GM21619 (cell line): ENCODE measurements around the gene OSGIN1.
"Not testable (repeated sequence)": the region's sequence is repeated elsewhere in the genome, so short reads cannot be mapped to it uniquely, and the experiment has no call there.

Source experiments
- ATAC-seq: cut with Tn5 transposase; IDR thresholded peaks from one replicate; pipeline ENCODE4 v1.9.1; 2021; ENCODE audit not compliant: unreplicated experiment

The OSGIN1 gene

GRCh38 chr16:83940630-83941378 lies 12.2 kb upstream of the OSGIN1 start:
- no peak for ATAC-seq

DNA sequence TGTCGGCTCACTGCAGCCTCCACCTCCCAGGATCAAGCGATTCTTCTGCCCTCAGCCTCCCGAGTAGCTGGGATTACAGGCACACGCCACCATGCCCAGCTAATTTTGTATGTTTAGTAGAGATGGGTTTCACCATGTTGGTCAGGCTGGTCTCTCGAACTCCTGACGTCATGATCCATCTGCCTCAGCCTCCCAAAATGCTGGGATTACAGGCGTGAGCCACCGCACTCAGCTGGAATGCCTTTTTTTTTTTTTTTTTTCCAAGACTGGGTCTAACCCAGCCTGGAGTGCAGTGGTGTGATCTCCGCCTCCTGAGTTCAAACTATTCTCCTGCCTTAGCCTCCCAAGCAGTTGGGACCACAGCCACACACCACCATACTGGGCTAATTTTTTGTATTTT lies 11.5 kb upstream of the OSGIN1 start:
- ATAC-seq = not testable (repeated sequence)

DNA sequence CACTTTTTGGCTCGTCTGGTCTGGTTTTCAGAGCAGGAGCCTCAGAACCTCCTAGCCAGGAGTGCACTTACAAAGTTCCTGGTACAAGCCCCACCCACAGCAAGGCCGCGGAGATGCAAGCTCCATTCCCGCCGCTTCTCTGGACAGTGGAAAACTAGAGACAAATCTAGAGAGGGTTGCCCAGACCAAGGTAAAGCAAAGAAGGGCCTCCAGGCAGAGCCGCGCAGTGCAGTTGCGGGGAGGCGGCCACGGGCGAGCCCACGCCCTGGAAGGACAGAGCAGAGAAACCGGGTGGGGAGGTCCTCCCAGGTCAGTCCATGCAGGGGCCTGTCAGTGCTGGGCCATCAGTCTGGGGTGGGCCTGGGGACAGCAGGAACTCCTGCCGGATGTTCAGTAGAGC lies 11.0 kb upstream of the OSGIN1 start:
- ATAC-seq = no peak

DNA sequence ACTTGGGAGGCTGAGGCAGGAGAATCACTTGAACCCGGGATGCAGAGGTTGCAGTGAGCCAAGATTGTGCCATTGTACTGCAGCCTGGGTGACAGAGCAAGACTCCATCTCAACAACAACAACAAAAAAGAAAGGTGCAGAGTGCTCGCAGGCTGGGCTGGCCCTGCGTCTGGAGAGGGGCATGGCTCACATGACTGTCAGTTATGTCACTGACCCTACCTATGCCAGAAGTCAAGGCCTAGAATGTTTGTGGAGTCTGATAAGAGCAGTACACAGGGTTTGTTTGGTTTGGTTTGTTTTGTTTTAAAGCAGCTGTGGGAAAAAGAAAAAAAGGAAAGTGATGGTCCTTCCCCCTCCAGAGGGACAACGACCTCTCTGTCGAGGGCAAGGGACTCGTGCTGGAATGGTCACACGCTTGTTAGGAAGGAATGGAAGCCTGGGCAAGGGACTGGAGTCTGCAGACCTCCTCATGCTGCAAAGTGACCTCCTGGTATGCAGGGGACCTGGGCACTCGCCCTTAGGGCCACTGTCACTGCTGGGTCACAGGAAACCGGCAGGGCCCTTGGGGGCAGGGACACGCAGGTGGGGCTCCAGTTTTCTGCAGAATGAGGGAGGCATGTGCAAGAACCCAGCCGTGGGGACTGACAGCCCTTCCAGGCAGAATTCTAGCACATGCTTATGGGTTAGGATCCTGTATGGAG lies 10.1 kb upstream of the OSGIN1 start:
- no peak for ATAC-seq

DNA sequence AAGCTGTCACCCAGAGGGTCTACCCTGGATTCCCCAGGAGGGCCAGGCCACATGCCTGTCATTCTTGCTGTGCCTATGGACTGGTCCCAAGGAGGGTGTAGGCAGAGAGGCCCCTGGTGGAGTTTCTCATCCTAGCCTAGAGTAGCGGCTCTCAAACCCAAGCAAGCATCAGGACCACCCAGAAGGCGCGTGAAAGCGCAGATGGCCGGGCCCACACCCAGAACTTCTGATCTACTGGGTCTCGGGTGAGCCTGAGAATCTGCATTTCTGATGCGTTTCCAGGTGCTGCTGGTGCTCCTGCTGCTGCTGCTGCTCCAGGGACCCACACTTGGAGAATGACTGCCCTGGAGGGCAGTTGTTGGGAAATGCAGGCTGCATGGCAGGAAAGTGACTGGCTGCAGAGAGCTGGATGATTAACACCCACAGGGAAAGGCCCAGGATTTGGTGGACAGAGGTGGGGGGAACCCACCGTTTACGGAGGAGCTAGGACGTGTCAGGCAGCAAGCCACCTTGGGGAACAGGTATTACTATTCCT lies 9.5 kb upstream of the OSGIN1 start:
- no peak for ATAC-seq

GRCh38 chr16:83945587-83945986 lies 7.5 kb upstream of the OSGIN1 start:
- no peak for ATAC-seq

DNA sequence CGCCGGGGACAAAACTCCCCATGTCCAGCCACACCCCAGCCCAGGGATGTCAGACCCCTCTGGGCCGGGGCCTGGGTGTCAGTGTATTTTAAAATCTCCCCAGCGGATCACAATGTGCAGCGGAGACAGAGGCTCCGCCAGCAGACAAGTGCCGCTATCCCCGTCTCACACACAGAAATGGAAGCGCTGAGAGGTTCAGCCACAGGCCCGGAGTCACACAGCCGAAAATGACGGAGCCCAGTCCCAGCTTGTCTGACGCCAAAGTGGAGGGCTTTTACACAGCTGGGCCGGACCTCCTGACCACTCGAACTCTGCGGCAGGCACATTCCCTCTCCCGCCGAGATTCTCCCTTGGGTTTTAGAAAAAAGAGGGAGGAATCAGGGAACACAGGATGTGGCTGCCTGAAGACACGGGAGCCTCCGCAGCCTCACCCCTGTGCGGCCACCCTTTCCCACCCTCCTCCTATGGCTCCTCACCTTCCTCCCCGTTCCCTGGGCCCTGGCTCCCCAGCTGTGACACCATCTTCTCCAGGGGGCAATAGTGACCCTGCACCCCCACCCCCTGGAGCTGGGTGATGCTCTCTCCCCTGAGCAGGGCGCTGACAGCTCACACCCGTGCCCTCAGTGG lies 6.8 kb upstream of the OSGIN1 start:
- no peak for ATAC-seq

GRCh38 chr16:83946781-83947566 lies 6.1 kb upstream of the OSGIN1 start:
- ATAC-seq = no peak

DNA sequence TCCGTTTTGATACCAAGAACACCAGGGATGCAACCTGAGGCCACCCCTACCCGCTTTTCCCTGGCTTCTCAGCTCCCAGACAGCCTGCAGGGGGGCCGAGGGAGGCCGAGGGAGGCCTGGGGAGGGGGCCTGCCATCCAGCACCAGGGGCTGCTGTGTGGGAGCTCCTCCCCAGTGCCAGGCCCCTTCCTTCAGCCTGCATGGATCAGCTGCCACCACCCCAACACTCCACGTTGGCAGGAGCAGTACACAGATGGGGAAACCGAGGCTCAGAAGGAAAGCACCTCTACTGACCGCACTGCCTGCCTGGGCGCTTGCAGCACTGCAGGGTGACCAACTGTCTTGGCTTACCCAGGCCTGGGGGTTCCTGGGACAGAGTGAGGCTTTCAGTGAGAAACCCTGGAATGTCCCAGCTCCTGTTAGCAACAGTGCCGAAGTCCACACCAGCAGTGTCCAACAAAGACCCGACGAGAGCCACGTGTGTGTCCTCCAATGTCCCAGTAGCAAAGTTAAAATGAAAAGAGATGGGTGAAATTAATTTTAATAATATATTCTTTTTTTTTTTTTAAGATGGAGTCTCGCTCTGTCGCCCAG lies 5.3 kb upstream of the OSGIN1 start:
- ATAC-seq = no peak

DNA sequence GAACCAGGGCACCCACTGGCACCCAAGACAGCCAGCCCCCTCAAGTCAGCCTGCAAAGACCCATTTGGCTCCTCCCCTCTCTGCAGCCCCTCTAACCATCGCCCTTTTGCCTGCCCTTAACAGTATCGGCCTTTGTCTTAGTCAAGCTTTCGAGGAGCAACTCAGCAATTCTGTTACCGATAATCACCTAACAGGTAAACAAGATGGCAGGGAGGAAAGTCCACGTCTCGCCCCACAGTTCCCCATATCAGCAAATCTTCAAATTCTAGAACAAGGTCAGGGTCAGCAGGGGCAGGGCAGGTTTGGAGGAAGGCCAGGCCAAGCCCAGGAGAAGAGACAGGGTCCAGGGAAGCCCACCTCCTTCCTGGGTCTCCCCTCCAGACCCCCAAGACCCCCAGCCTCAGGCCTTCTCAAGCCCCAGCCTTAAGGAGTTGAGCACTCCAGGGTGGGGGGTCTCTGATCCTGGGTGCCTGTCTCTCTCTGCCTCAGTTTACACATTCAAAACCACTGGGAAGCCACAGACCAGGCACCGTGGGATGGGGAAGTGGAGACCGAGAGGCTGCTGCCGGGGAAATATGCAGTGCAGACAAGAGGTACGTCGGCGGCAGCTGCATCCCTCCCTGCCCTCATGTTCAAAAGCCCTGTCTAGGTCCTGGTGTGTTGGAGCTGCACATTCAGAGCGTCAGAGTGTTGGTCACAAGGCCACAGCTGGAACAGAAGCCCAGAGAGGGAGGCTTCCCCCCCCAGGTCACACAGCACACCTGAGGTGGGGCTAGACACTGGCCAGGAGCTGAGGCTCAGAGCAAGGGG lies 3.9 kb upstream of the OSGIN1 start:
- no peak for ATAC-seq

DNA sequence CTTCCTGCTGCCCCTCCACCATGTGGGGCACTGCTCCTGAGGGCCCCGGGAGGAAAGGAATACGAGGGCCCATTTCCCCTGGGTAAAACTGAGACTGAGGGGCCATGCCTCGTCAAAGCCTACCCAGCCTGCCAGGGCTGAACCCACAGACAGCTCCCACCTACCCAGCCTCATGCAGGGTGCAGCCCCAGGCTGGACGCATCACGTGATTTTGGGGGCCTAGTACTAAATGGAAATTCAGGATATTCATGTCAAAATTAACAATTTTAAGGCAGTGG lies 3.4 kb upstream of the OSGIN1 start:
- ATAC-seq = no peak

DNA sequence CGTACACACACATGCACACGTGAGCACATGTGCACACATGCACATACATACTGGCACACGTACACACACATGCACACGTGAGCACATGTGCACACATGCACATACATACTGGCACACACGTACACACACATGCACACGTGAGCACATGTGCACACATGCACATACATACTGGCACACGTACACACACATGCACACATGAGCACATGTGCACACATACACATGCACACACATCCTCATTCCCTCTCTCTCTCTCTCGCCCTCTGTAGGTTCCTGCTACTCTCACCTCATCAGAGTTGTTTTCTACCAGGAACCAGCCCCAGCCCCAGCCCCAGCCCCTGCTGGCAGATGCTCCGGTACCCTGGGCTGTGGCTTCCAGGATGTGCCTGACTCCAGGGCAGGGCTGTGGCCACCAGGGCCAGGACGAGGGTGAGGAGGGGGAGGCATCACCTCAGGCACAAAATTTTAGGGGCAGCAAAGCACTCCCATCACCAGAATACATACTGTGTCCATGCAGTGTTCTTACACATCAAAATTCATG lies 2.1 kb upstream of the OSGIN1 start:
- not testable (repeated sequence) for ATAC-seq

DNA sequence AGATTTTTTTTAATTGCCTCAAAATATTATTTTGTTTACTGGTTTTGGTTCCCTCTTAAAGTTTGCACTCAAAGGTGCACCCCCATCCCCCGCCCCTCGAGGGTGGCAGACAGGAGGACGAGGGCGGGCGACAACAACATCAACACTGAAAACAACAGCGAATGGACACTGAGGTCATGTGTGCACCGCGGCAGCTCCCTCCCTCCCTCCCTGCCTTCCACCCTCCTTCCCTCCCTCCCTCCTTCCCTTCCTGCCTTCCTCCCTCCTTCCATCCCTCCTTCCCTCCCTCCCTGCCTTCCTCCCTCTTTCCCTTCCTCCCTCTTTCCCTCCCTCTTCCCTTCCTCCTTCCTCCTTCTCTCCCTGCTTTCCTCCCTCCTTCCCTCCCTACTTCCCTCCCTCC lies 1.5 kb upstream of the OSGIN1 start:
- no peak for ATAC-seq

GRCh38 chr16:83952587-83952939 lies 477 bp upstream of the OSGIN1 start:
- no peak for ATAC-seq

- peak; percentile 36 for ATAC-seq
These were observed 946 bp downstream of the OSGIN1 start for GRCh38 chr16:83953796-83954576.

- no peak for ATAC-seq
These were observed 1.6 kb downstream of the OSGIN1 start for GRCh38 chr16:83954577-83955016.

- ATAC-seq = no peak
These were observed 2.4 kb downstream of the OSGIN1 start for GRCh38 chr16:83955218-83956130.
